GM19035 (cell line): ENCODE results near the gene TLE2.
"Not testable (repeated sequence)": the region's sequence is repeated elsewhere in the genome, so short reads cannot be mapped to it uniquely, and the experiment has no call there.

Source experiments
- ATAC-seq: cut with Tn5 transposase; IDR thresholded peaks from one replicate; pipeline ENCODE4 v1.9.1; 2021; ENCODE audit not compliant: unreplicated experiment

The TLE2 gene

DNA sequence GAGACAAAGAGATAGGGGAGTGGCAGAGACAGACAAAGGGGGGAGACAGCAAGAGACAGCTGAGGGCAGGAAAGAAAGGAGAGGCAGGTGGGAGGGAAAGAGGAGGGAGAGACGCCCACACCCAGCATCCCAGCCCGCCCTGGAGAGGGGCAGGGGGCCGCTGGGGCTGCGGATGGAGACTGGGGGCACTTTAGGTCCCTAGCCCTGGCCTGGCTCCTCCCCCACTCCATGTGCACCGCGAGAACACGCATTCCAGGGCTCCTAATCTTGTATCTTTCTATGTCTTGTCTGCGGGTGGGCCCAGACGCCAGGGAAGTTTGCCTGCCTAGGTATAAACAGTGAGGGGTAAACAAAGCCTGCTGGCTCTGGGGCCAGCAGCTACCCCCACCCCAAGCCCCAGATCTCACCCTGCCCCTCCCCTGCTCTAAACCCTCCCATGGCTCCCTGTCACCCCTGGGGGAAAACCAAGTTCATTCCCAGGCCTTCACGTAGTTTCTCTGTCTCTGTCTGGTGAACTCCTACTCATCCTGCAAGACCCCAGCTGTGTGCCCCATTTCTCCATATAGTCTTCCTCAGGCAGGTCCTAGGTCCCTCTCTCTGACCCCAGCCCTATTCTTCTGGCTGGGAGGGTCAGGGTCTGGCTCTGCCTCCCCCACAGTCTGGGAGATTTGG is 27.5 kb upstream of the TLE2 start:
- ATAC-seq = no peak

DNA sequence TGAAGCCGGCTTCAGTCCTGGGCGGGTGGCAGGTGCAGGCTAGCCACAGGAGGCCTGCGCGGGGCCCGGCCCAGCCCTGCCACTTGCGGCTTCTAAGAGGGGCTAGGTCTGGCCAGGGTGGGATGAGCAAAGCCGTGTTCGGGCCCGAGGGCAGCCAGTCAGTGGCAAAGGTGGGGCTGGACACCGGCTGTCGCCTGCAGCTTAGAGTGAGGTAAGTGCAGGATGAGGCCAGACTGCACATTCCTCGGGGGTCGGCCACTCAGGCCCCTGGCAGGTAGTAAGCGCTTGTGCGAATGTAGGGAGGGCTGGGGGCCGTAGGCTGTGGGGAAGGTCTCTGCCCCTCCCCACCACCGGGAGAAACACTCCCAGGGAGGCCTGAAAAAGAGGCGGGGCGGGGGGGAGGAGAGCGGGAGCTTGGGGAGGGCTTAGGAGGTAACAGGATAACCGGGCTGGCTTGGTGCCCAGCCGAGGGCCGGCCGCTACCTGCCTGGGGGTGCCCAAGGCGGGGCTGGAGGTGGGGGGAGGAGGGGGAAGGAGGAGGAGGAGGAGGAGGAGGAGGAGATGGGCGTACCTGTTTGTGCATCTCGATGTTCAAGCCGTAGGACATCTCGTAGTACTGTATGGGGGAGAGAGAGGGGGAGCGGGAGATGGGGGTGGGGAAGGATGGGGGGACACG is 26.8 kb upstream of the TLE2 start:
- no peak for ATAC-seq

DNA sequence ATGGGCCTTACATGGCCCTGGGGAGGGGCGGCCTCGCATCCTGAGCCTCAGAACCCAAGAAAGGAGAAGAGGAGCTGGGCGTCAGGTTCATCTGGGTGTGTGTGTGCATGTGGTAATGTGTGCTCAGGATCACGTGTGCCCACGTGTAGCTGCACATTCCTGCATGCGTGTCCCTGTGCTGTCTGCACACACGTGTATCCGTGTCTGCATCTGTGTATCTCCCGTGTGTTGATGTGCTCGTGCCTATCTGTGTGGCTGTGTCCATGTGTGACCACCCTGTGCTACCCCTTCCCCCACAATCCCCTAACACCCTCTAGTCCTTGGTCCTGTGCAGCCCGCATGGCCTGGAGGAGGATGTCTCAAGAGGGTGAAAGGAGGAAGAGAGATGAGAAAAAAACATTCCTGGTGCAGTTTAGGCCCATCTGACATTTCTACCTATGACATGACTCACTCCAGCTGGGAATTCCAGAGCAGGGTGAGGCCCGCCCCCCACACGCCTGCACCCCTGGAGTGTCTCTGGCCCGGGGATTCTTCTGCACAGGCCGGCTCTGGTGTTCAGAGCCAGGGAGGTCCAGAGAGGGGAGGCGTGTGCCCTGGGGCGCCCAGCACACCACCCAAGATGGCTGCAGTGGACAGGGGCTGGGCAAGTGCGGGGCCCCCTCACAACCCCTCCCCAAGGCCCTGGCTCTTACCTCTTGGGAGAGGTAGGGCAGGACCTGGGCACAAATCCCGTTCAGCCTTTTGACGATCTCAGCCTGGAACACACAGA is 26.1 kb upstream of the TLE2 start:
- ATAC-seq = no peak

DNA sequence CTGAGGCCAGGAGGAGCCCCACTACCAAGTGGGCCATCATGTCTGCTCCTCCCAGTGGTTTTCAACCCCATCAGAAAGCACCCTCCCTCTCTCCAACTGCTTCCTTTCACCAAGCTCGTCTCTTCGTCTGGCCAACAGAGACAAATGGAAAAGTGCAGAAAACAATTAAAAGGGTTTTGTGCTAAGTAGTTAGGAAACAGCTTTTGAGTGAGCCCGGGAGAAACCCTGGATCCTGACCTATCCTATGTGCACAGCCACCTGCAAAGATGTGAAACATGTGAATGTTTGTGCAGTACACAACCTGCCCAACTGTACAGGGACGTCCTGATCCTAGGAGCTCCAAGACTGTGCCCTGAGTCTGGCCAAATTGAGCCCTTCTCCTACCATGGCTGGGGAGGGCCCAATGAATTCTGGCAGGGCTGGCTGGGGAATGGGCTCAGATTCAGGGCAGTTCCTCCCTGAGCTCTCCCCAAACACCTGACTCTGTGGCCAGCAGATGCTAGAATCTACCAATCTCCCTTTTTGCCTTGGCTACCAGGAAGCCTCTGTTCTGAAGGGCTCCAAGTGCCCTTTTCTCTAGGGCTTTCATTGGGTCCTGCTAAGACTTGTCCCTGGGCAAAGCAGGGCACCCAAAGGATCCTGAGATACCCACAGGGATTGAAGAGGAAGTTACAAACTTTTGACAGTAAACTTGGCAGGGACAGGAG is 25.3 kb upstream of the TLE2 start:
- ATAC-seq = no peak

DNA sequence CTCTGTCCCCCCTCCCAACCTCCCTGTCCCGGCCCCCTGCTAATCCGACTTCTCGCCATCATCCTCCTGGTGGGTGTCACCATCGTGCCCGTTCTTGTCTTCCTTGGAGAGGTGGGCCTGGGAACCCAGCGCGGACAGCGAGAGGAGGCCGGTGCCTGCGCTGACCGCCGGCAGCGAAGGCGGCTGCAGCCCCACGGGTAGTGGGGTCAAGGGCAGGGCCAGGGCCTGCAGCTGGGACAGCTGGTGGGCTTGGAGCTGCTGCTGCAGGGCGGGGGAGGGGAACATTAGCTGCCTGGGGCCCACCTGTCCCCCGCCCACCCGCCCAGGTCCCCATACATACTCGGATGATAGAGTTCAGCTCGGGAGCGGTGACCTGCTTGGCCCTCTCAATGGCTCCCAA is 24.7 kb upstream of the TLE2 start:
- no peak for ATAC-seq

DNA sequence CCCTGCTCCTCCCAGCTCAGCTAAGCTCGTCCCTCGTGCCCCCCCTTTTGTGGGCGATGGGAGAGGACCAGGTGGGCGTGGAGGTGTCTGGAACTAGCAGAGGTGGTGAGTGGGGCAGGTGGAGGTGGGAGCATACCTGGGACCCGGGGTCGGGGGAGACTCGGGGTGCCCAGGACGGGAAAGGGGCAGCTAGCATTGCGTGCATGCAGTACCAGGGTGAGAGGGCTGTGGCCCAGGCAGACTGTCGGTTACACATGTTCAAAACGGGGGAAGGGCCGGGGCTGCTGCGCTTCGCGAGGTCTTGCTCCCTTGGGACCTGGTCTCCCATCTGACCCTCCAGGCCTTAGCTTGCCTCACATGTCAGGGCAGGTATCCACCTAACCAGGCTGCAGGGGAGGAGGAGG is 24.1 kb upstream of the TLE2 start:
- no peak for ATAC-seq

DNA sequence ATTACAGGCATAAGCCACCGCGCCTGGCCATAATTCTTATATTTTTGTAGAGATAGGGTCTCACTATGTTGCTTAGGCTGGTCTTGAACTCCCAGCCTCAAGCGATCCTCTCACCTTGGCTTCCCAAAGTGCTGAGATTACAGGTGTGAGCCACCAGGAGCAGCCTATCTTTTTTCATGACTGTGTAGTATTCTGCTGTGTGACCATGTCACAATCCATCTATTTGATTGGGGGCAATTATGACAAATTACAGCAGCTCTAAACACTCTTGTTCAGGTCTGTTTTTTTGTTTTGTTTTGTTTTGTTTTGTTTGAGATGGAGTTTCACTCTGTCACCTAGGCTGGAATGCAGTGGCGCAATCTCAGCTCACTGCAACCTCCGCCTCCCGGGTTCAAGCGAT is 20.9 kb upstream of the TLE2 start:
- ATAC-seq = not testable (repeated sequence)

DNA sequence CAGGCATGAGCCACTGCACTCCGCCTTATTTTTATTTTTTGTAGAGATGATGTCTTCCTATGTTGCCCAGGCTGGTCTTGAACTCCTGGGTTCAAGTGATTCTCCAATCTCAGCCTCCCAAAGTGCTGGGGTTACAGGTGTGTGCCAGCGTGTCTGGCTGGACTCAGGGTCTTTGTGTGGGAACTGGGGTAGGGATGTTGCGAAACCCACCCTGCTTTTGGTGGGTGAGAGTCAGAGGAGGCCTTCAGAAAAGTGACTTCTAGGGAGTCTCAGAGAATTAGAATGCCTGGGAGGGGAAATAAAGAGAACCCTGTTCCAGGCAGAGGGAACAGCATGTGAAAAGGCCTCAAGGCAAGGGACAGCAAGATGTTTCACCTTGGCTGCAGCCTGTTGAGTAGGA is 20.0 kb upstream of the TLE2 start:
- no peak for ATAC-seq

DNA sequence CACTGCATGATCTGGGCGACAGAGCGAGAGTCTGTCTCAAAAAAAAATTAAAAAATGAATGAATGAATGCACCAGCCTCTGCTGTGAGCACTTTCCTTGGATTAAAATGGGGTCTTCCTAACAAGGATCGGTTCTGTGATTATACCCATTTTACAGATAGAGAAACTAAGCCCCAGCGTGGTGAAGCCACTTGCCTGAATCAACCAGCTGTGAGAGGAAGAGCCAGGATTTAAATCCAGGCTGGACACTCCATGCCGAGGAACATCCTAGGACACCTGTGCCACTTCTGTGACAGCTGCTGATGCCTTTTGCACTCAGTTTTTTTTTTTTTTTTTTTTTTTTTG is 19.1 kb upstream of the TLE2 start:
- ATAC-seq = no peak

DNA sequence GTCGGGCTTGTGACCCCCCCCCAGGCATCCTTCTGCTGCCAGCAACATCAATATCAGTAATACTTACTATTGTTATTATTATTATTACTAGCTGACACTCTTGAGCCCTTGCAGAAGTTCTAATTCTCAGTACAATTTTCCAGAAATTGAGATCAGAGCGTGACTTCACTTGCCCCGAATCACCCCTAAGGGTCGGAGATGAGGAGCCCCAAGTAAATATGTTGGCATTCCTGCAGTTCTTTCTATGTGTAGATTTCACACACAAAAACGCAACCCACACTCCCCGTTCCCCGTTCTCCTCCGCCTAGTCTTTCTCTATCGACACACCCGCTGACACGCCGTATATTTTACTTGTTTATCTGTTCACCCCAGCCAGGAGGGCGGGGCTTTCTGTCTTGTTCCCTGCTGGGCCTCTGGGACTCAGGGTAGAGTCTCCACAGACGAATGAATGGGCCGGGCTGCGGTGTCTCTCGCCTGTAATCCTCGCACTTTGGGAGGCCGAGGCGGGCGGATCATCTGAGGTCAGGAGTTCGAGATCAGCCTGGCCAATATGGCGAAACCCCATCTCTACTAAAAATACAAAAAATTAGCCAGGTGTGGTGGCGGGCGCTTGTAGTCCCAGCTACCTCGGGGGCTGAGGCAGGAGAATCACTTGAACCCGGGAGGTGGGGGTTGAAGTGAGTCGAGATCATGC is 18.6 kb upstream of the TLE2 start:
- no peak for ATAC-seq

DNA sequence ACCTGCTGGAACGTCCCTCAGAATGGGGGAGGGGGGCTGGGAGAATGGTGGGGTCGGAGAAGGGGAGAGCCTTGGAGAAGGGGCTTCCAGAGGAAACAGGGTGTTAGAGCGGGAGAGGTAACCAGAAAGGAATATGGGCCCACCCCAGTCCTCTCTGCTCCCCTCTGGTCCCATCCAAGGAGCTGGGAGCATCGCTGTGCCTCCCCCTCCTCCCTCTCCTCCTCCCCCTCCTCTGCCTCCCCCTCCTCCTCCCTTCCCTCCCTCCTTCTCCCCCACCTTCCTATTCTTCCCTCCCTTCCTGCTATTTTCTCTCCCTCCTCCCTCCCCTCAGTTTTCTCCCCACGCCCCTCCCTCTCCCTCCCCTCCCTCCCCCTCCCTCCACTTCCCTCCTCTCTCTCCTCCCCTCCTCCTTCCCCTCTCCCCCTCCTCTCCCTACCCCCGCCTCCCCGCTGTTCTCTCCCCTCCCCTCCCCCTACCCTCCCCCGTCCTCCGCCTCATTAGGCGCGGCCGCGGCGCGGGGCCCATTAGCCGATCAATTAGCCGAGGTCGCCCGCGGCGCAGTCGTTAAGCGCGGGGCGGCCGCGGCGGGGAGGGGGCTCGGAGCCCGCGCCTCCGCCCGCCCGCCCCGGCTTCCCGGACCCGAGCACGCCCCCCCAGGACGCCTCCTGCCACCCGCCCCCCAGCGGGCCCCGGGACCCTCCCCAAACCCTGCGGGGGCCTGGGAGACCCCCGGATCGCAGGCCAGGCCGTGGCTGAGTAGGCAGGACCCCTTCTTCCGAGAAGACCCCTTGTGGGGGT is 17.8 kb upstream of the TLE2 start:
- no peak for ATAC-seq

DNA sequence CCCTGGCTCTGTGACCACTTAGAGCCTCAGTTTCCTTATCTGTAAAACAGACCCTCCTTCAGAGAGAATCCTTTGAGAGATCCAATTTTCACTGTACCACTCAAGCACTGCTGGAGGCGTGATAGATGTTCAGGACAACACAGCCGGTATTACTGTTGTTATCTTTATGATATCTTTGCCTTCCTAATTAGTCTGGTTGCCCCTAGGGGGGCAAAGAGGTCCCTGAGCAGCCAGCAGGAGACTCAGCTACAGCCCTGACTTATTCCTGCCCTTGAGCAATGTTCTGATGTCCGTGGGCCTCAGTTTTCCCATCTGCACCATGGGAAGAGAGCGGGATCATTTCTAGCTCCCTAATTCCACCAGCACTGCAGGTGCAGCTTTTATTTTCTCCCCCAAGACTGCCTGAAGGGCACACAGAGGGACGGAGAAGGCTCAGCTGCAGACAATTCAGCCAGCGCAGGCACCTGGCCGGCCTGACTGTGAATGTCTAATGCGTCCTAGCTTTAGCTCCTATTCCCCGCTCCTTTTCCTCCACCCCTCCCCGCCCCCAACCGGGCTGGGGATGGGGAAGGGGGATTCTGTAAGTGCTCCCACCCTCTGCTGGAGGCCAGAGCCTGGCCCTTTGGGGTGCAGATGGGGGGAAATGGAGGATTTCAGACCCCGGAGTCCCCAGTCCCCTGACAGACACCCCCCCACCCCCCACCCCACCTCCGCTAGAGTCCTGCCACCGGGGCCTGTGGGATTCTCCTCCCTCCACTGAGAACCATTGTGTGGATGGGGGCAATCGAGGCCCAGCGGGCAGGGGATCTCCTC is 17.0 kb upstream of the TLE2 start:
- ATAC-seq = no peak

DNA sequence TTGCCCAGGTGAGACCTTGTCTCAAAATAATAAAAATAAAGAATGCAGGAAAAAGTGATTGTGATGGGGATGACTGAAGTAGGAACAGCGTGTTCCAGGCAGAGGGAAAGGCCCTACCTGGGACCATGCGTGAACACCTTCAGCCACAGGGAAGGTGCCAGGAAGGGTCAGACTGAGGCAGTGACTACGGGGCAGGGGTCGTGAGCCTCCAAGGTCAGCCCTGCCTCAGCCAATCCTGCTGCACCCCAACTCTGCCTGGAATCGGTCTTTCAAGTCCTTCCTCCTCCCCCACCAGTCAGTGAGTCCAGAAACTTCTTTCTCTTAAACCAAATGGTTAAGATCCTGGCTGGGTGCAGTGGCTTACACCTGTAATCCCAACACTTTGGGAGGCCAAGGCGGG is 16.1 kb upstream of the TLE2 start:
- ATAC-seq = no peak

DNA sequence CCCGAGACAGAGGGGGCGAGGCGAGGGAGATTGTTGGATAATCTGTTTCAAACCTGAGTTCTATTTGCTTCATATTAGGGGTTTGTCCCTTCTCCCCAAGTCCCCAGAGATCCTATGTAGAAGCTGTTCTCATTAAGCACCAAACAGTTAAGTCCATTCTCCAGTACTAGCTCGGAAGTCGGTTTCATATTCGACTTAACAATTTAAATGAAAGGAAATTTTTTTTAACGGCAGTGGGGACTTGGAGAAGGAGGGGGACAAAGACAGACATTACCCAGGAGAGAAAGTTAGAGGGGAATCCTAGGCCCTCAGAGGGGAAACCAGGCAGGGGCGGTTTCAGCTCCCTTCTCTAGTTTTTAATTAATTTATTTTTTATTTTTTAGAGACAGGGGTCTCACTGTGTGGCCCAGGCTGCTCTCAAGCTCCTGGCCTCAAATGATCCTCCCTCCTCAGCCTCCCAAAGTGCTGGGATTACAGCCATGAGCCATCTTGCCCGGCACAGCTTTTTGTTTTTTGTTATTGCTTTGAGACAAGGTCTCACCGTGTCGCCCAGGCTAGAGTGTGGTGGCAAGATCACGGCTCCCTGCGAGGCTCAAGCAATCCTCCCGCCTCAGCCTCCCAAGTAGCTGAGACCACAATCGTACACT is 13.7 kb upstream of the TLE2 start:
- ATAC-seq = no peak

DNA sequence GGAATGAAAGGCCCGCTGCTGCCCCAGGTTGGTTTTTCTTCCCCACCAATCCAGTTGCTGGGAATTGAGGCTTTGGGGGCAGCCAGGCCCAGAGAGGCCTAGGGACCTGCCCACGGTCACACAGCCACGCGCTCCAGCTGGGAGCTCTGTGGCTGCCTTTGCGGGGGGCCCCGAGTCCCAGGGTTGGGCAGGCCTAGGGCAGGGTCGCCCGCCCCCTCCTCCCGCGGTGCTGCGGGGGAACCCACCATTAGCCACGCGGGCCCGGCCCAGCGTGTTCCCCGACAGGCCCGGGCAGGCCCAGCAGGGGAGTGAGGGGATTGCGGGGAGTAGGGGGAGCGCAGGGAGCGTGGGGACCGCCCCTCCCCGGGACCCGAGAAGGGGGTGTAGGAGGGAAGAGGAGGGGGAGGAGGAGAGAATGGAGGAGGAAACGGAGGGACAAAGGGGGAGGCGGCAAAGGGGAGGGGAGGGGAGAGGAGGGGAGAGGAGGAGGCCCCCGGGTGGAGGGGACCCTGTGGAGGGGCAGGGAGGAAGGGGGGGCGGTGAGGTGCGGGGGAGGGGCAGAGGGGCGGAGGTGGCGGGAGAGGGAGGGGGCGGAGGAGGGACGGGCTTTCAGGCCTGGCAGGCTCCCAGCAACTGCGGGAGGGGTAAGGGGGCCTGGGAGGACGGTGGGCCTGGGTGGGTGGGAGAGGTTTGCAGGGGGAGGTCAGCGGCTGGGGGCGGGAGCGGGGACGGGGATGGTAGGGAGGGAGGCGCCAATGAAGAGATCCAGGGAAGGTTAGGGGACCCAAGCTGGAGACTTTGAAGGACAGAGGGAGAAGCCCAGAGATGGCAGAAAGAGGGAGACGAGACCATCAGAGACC is 12.9 kb upstream of the TLE2 start:
- no peak for ATAC-seq

DNA sequence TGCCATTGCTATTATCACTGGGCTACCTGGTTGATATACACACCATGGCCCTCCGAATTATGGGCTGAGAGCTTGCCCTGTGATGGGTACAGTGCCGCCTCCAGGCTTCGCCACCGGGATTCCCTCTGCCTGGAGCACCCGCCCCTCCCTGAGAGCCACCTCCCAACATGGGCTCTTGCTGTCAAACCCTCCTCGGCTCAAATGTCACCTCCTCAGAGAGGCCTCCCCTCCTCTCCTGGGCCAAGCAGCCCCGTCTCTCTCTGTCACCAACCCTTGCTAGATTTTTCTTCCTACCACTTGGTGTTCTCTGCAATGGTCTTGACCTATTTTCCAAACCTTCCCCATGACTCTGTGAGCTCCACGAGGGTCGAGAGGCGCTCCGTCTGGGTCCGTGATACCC is 12.2 kb upstream of the TLE2 start:
- no peak for ATAC-seq

DNA sequence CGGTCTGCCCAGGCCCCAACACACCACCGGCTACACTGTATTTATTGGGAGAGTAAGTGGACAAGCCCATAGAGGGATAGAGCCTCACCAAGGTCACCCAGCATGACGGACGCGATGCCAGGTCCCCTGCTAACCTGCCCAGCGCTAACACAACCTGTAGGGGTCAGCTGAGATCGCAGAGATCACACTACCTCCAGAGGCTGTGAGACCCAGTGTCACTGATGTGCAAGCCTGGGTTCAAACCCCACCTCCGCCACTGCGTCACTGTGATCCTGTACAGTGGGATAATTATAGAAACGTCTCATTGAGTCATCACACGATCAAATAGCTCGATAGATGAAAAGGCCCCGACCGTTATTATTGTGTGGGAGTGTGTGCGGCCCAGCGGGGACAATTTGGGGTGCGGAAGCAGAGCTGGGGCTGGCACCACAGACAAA is 10.6 kb upstream of the TLE2 start:
- ATAC-seq = no peak

DNA sequence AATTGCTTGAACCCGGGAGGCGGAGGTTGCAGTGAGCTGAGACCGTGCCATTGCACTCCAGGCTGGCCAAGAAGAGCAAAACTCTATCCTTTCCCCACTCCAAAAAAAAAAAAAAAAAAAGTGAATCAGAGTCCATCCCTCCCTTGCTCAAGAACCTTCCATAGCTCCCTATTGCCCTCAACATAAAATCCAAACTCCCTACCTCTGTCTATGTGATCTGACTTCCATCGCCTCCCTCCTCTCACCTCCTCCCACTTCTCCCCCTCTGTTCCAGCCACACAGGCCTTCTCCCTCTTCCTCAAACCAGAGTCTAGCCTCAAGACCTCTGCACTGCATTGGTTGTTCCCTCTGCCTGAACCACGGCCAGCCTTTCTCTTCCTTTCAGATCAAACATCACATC is 10.0 kb upstream of the TLE2 start:
- ATAC-seq = no peak
